Measurements from ENCODE around the gene GALNT11.
"Not testable (repeated sequence)": the region's sequence is repeated elsewhere in the genome, so short reads cannot be mapped to it uniquely, and the experiment has no call there.

Gene GALNT11

GRCh38 chr7:152050547-152050971 lies 25.1 kb downstream of the GALNT11 start:
- Mint-ChIP-seq H3K36me3 (ENCODE audit: low read depth) (peaks cover 4% of the 10 kb centered on the region), H3K27ac (no peak overlapping the region), H3K4me1 (ENCODE audit: low read depth) (peaks cover 9% of the 10 kb centered on the region), H3K9me3 (peaks cover 16% of the 10 kb centered on the region), H3K4me3 (no peak overlapping the region), H3K27me3 (ENCODE audit: low read depth) (no peaks in the 10 kb centered on the region)

DNA sequence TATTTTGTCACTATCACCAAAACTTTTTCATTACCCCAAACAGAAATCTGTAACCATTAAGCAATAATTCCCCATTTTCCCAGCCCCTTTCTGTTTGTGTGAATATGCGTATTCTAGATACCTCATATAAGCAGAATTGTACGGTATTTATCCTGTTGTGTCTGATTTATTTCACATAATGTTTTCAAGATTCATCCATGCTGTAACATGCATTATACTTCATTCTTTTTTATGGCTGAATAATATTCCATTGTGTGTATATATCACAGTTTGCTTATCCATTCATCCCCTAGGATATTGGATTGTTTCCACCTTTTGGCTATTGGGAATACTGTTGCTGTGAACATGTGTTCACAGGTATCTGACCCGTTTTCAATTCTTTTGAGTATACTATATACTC lies 26.5 kb downstream of the GALNT11 start:
- Mint-ChIP-seq H3K27me3 (ENCODE audit: low read depth) (no peaks in the 10 kb centered on the region), H3K4me3 (no peak overlapping the region), H3K4me1 (ENCODE audit: low read depth) (no peaks in the 10 kb centered on the region), H3K9me3 (peaks cover 5% of the 10 kb centered on the region), H3K27ac (no peak overlapping the region), H3K36me3 (ENCODE audit: low read depth) (no peaks in the 10 kb centered on the region)

GRCh38 chr7:152052771-152053170 lies 27.3 kb downstream of the GALNT11 start:
- Mint-ChIP-seq H3K36me3 (ENCODE audit: low read depth) (no peaks in the 10 kb centered on the region), H3K4me3 (no peak overlapping the region), H3K9me3 (peaks cover 5% of the 10 kb centered on the region), H3K27ac (no peak overlapping the region), H3K4me1 (ENCODE audit: low read depth) (no peaks in the 10 kb centered on the region), H3K27me3 (ENCODE audit: low read depth) (no peaks in the 10 kb centered on the region)

GRCh38 chr7:152054367-152055230 lies 29.1 kb downstream of the GALNT11 start:
- H3K4me3 Mint-ChIP-seq, result no peak overlapping the region
- no peaks in the 10 kb centered on the region for H3K27me3 Mint-ChIP-seq (ENCODE audit: low read depth)
- H3K4me1 Mint-ChIP-seq (ENCODE audit: low read depth), result no peaks in the 10 kb centered on the region
- peaks cover 3% of the 10 kb centered on the region for H3K36me3 Mint-ChIP-seq (ENCODE audit: low read depth)
- H3K9me3 Mint-ChIP-seq, result no peaks in the 10 kb centered on the region
- H3K27ac Mint-ChIP-seq, result no peak overlapping the region

DNA sequence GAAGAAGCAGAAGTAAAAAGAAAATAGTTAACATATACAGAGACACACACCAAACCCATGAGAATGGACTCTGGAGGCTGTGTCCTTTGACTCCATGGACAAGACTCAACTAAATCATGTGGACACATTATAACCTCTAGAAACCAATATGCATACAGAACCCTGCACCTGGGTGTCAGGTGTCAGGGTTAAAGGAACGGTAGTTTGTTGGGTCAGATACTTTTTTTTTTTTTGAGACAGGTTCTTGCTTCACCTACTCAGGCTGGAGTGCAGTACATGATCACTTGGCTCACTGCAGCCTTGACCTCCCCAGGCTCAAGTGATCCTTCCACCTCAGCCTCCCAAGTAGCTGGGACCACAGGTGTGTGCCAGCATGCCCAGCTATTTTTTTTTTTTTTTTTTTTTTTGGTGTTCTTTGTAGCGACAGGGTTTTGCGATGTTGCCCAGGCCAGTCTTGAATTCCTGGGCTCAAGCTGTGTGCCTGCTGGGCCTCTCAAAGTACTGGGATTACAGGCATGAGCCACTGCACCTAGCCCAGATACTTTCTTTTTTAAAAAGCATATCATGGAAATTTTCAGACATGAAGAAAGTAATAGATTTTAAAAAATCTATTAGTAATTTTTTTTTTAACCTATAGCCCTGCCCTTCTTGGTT lies 31.3 kb downstream of the GALNT11 start:
- Mint-ChIP-seq H3K4me3 (no peak overlapping the region), H3K4me1 (ENCODE audit: low read depth) (no peaks in the 10 kb centered on the region), H3K27me3 (ENCODE audit: low read depth) (no peaks in the 10 kb centered on the region), H3K9me3 (peaks cover 2% of the 10 kb centered on the region), H3K36me3 (ENCODE audit: low read depth) (peaks cover 5% of the 10 kb centered on the region), H3K27ac (no peak overlapping the region)

GRCh38 chr7:152059311-152059710 lies 33.8 kb downstream of the GALNT11 start:
- Mint-ChIP-seq H3K27me3 (ENCODE audit: low read depth) (no peaks in the 10 kb centered on the region), H3K4me3 (no peak overlapping the region), H3K4me1 (ENCODE audit: low read depth) (no peaks in the 10 kb centered on the region), H3K9me3 (peaks cover 21% of the 10 kb centered on the region), H3K36me3 (ENCODE audit: low read depth) (peaks cover 7% of the 10 kb centered on the region), H3K27ac (no peak overlapping the region)

- H3K9me3 Mint-ChIP-seq, result peaks cover 21% of the 10 kb centered on the region
- not testable (repeated sequence) for H3K4me1 Mint-ChIP-seq (ENCODE audit: low read depth); H3K4me3 Mint-ChIP-seq; H3K27me3 Mint-ChIP-seq (ENCODE audit: low read depth); H3K27ac Mint-ChIP-seq; H3K36me3 Mint-ChIP-seq (ENCODE audit: low read depth)
These were observed 35.6 kb downstream of the GALNT11 start for GRCh38 chr7:152061086-152061485.

DNA sequence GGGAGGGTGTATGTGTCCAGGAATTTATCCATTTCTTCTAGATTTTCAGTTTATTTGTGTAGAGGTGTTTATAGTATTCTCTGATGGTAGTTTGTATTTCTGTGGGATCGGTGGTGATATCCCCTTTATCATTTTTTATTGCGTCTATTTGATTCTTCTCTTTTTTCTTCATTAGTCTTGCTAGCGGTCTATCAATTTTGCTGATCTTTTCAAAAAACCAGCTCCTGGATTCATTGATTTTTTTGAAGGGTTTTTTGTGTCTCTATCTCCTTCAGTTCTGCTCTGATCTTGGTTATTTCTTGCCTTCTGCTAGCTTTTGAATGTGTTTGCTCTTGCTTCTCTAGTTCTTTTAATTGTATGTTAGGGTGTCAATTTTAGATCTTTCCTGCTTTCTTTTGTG lies 37.7 kb downstream of the GALNT11 start:
- not testable (repeated sequence) for H3K36me3 Mint-ChIP-seq (ENCODE audit: low read depth); H3K4me1 Mint-ChIP-seq (ENCODE audit: low read depth); H3K27me3 Mint-ChIP-seq (ENCODE audit: low read depth); H3K4me3 Mint-ChIP-seq; H3K27ac Mint-ChIP-seq
- H3K9me3 Mint-ChIP-seq, result peaks cover 21% of the 10 kb centered on the region

- not testable (repeated sequence) for H3K27me3 Mint-ChIP-seq (ENCODE audit: low read depth); H3K4me1 Mint-ChIP-seq (ENCODE audit: low read depth); H3K4me3 Mint-ChIP-seq; H3K27ac Mint-ChIP-seq; H3K36me3 Mint-ChIP-seq (ENCODE audit: low read depth)
- H3K9me3 Mint-ChIP-seq, result peaks cover 21% of the 10 kb centered on the region
These were observed 38.3 kb downstream of the GALNT11 start for GRCh38 chr7:152063821-152064220.

DNA sequence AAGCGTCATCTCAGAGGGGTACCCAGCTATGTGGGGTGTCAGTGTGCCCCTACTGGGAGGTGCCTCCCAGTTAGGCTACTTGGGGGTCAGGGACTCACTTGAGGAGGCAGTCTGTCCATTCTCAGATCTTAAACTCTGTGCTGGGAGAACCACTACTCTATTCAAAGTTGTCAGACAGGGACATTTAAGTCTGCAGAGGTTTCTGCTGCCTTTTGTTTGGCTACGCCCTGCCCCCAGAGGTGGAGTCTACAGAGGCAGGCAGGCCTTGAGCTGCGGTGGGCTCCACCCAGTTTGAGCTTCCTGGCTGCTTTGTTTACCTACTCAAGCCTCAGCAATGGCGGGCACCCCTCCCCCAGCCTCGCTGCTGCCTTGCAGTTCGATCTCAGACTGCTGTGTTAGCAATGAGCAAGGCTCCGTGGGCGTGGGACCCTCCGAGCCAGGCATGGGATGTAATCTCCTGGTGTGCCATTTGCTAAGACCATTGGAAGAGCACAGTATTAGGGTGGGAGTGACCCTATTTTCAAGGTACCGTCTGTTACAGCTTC lies 40.4 kb downstream of the GALNT11 start:
- Mint-ChIP-seq H3K36me3 (ENCODE audit: low read depth) (peaks cover 13% of the 10 kb centered on the region), H3K9me3 (peaks cover 29% of the 10 kb centered on the region)
- not testable (repeated sequence) for H3K27ac Mint-ChIP-seq; H3K4me1 Mint-ChIP-seq (ENCODE audit: low read depth); H3K27me3 Mint-ChIP-seq (ENCODE audit: low read depth); H3K4me3 Mint-ChIP-seq

DNA sequence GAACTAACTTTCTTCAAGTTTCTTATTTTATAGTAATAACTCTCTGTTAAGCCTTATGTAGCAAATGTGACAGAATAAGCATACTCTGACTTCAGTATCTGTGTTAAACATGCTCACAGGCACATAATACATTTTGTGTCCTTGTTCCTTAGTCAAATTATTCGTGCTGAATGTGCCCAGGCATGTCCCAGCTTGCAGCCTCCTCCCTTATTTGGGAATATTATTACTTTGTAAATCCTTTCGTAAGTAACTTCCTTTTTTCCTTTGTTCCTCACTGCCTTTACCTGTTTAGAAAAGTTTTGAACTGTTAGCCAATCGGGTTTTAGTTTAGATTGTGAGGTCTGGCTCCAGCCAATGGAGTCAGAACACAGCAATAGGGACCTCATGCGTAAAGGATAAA lies 46.9 kb downstream of the GALNT11 start:
- H3K9me3 Mint-ChIP-seq, result peaks cover 8% of the 10 kb centered on the region
- H3K4me3 Mint-ChIP-seq, result no peak overlapping the region
- no peak overlapping the region for H3K27ac Mint-ChIP-seq
- no peaks in the 10 kb centered on the region for H3K4me1 Mint-ChIP-seq (ENCODE audit: low read depth)
- H3K36me3 Mint-ChIP-seq (ENCODE audit: low read depth), result peaks cover 7% of the 10 kb centered on the region
- no peaks in the 10 kb centered on the region for H3K27me3 Mint-ChIP-seq (ENCODE audit: low read depth)

DNA sequence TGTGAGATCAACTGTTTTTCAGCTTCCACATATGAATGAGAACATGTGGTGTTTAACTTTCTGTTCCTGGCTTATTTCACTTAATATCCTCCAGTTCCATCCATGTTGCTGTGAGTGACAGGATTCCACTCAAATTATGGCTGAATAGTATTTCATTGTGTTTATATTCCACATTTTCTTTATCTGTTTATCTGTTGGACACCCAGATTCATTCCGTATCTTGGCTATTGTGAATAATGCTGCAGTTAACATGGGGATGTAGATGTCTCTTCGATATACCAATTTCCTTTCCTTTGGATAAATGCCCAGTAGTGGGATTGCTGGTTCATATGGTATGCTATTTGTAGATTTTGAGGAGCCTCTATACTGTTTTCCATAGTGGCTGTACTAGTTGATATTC lies 47.9 kb downstream of the GALNT11 start:
- peaks cover 8% of the 10 kb centered on the region for H3K9me3 Mint-ChIP-seq
- H3K36me3 Mint-ChIP-seq (ENCODE audit: low read depth), result peaks cover 7% of the 10 kb centered on the region
- H3K4me1 Mint-ChIP-seq (ENCODE audit: low read depth), result peaks cover 1% of the 10 kb centered on the region
- H3K4me3 Mint-ChIP-seq, result no peak overlapping the region
- H3K27ac Mint-ChIP-seq, result no peak overlapping the region
- no peaks in the 10 kb centered on the region for H3K27me3 Mint-ChIP-seq (ENCODE audit: low read depth)

GRCh38 chr7:152074673-152075072 lies 49.2 kb downstream of the GALNT11 start:
- Mint-ChIP-seq H3K36me3 (ENCODE audit: low read depth) (peaks cover 7% of the 10 kb centered on the region), H3K9me3 (peaks cover 8% of the 10 kb centered on the region), H3K27ac (no peak overlapping the region), H3K4me3 (no peak overlapping the region), H3K27me3 (ENCODE audit: low read depth) (no peaks in the 10 kb centered on the region), H3K4me1 (ENCODE audit: low read depth) (peaks cover 9% of the 10 kb centered on the region)

GRCh38 chr7:152075379-152075778 lies 49.9 kb downstream of the GALNT11 start:
- H3K4me1 Mint-ChIP-seq (ENCODE audit: low read depth); H3K27me3 Mint-ChIP-seq (ENCODE audit: low read depth); H3K36me3 Mint-ChIP-seq (ENCODE audit: low read depth); H3K9me3 Mint-ChIP-seq; H3K4me3 Mint-ChIP-seq; H3K27ac Mint-ChIP-seq: not testable (repeated sequence)

- Mint-ChIP-seq H3K4me3 (no peak overlapping the region), H3K36me3 (ENCODE audit: low read depth) (no peaks in the 10 kb centered on the region), H3K27me3 (ENCODE audit: low read depth) (no peaks in the 10 kb centered on the region), H3K4me1 (ENCODE audit: low read depth) (peaks cover 9% of the 10 kb centered on the region), H3K27ac (no peak overlapping the region), H3K9me3 (no peaks in the 10 kb centered on the region)
These were observed 50.9 kb downstream of the GALNT11 start for GRCh38 chr7:152076324-152076821.
